Measurements from ENCODE around the gene SLC6A1.

DNA sequence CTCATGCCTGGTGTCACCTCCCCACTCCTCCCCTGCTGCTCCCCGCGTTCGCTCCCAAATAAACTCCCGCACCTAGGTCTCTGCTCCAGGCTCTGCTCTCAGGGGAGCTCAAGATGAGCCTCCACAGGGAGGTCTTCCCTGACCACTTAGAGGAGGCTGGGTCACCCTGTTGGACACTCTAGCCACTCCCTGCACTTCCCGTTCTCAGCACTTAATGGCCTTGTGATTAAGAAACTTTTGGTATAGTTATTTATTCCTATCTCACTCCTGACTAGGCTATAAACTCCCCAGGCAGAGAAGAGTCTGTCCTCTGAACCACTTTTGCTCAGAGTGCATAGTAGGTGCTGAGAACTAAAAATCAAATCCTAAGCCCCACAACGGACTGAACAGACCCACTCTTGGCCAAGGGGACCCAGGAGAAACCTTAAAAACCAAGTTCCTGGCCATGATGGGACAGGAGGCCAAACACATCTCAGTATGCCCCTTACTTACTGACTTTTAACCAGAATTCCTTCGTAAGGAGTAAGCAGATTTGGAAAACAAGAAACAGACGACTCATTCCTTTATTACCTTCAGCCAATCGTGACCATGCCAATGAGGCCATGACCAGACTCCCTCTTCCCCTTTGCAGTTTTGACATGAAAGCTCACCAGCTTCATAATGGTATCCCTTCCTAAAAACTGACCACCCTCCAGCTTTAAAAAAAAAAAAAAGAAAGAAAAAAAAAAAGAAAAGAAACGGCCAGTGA is 92.7 kb downstream of the SLC6A1 start:
- TF ChIP-seq, protein P1, sequence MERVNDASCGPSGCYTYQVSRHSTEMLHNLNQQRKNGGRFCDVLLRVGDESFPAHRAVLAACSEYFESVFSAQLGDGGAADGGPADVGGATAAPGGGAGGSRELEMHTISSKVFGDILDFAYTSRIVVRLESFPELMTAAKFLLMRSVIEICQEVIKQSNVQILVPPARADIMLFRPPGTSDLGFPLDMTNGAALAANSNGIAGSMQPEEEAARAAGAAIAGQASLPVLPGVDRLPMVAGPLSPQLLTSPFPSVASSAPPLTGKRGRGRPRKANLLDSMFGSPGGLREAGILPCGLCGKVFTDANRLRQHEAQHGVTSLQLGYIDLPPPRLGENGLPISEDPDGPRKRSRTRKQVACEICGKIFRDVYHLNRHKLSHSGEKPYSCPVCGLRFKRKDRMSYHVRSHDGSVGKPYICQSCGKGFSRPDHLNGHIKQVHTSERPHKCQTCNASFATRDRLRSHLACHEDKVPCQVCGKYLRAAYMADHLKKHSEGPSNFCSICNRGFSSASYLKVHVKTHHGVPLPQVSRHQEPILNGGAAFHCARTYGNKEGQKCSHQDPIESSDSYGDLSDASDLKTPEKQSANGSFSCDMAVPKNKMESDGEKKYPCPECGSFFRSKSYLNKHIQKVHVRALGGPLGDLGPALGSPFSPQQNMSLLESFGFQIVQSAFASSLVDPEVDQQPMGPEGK (CRISPR knock-in tag; IDR thresholded peaks at IDR 0.05; ENCODE audit: borderline replicate concordance): no peak
- no peak for TF ChIP-seq ZNF70 (CRISPR knock-in tag; IDR thresholded peaks at IDR 0.05)
- no peak for TF ChIP-seq ESRRG (CRISPR knock-in tag; IDR thresholded peaks at IDR 0.05)
- TF ChIP-seq CSDC2 (CRISPR knock-in tag; IDR thresholded peaks at IDR 0.05): no peak
- no peak for TF ChIP-seq ZNF565 (CRISPR knock-in tag; conservative IDR thresholded peaks at IDR 0.05; ENCODE audit: low read depth)
- TF ChIP-seq ARNTL (CRISPR knock-in tag; IDR thresholded peaks at IDR 0.05; ENCODE audit: borderline replicate concordance, low read depth): no peak
